HepG2 (cell line): ENCODE results near the gene PPP2R5B. TPM values are rescaled to one million over a fixed set of nuclear protein-coding genes. Genes with fewer than 3 reads are reported as not detected.

Experiments used
- ATF7-NPFF ChIP-seq: sonication (generic); formaldehyde crosslinking; IDR thresholded peaks from 2 replicates; pipeline ENCODE4 v1.8.1; 2023; ENCODE audit warnings: mild to moderate bottlenecking, low read depth, missing genetic modification reagents, moderate library complexity
- CREM ChIP-seq, 2 experiments: sonication (generic) in 1 of 2; formaldehyde crosslinking in 1 of 2; IDR thresholded peaks; 2 replicates each; pipeline versions ENCODE4 v1.4.0 to v1.6.1; 2016 to 2020; ENCODE audit warnings: antibody characterized with exemption in 1 of 2, mild to moderate bottlenecking in 1 of 2, missing genetic modification reagents in 1 of 2
- EHMT2 ChIP-seq: fragments of 200-600 bp; sonication (generic); IDR thresholded peaks from 2 replicates; pipeline ENCODE4 v1.7.0; 2017; ENCODE audit warnings: antibody characterized with exemption, low read depth, low read length, borderline replicate concordance
- FOXP1 ChIP-seq, 2 experiments: fragments of 450-650 bp in 1 of 2; IDR thresholded peaks; 2 replicates each; pipeline ENCODE4 v1.6.1; 2017 to 2018; ENCODE audit warnings: antibody characterized with exemption in 1 of 2
- GATA4 ChIP-seq: sonication (generic); IDR thresholded peaks from 2 replicates; pipeline ENCODE4 v1.6.1; 2016; ENCODE audit warnings: antibody characterized with exemption, low read depth, borderline replicate concordance
- NFRKB ChIP-seq: fragments of 450-650 bp; IDR thresholded peaks from 2 replicates; pipeline ENCODE4 v1.6.1; 2017
- PHF20 ChIP-seq: sonication (generic); formaldehyde crosslinking; IDR thresholded peaks from 2 replicates; pipeline ENCODE4 v1.5.0; 2020; ENCODE audit warnings: mild to moderate bottlenecking, missing genetic modification reagents
- ZFP62 ChIP-seq: sonication (generic); formaldehyde crosslinking; IDR thresholded peaks from 2 replicates; pipeline ENCODE4 v1.4.0; 2020; ENCODE audit warnings: missing genetic modification reagents
- ZFP82 ChIP-seq: sonication (generic); formaldehyde crosslinking; IDR thresholded peaks from 2 replicates; pipeline ENCODE4 v1.5.1; 2020; ENCODE audit warnings: mild to moderate bottlenecking, missing genetic modification reagents, borderline replicate concordance
- ZFY ChIP-seq: sonication (generic); formaldehyde crosslinking; IDR thresholded peaks from 2 replicates; pipeline ENCODE4 v1.4.0; 2020; ENCODE audit warnings: missing genetic modification reagents
- ZNF10 ChIP-seq: sonication (generic); formaldehyde crosslinking; IDR thresholded peaks from 2 replicates; pipeline ENCODE4 v1.4.0; 2020; ENCODE audit warnings: mild to moderate bottlenecking, low read depth, missing genetic modification reagents, borderline replicate concordance
- ZNF230 ChIP-seq: sonication (generic); formaldehyde crosslinking; IDR thresholded peaks from 2 replicates; pipeline ENCODE4 v1.4.0; 2020; ENCODE audit warnings: mild to moderate bottlenecking, missing genetic modification reagents
- ZNF652 ChIP-seq: IDR thresholded peaks from 2 replicates; pipeline ENCODE4 v1.6.1; 2016; ENCODE audit warnings: low read depth, borderline replicate concordance
- ZNF775 ChIP-seq: sonication (generic); formaldehyde crosslinking; IDR thresholded peaks from 2 replicates; pipeline ENCODE4 v1.4.0; 2020; ENCODE audit warnings: missing genetic modification reagents, mild to moderate bottlenecking, moderate library complexity, borderline replicate concordance
- polyA plus RNA-seq, 8 experiments: library from polyadenylated mRNA; depleted of rRNA in 3 of 8; stranded (reverse) in 7 of 8; unstranded in 1 of 8; fragments of >200 nt; fragmentation: Illumina TruSeq in 4 of 8; extraction: Trizol in 4 of 8; gene quantifications; 2 replicates each; pipeline versions ENCODE4 v1.2.1 to v1.2.3, GENCODE V29; 2011 to 2016; ENCODE audit warnings: low read depth in 4 of 8, missing spikeins in 1 of 8, mixed read lengths in 1 of 8; ENCODE audit not compliant: insufficient read depth in 1 of 8
- total RNA-seq, 5 experiments: library from RNA; depleted of rRNA; stranded (reverse); fragments of >200 nt; fragmentation: Illumina TruSeq; extraction: Trizol; gene quantifications; 2 replicates each; pipeline ENCODE4 v1.2.3, GENCODE V29; 2016; ENCODE audit warnings: low read depth in 1 of 5
- TF ChIP-seq, protein P1 (sequence below): IDR thresholded peaks from 2 replicates; pipeline ENCODE4 v1.6.1; 2016; ENCODE audit warnings: low read depth, missing genetic modification reagents, missing compliant biosample characterization
- TF ChIP-seq, protein P2 (sequence below): sonication (generic); formaldehyde crosslinking; IDR thresholded peaks from 2 replicates; pipeline ENCODE4 v1.5.0; 2020; ENCODE audit warnings: mild to moderate bottlenecking, missing genetic modification reagents
- TF ChIP-seq, protein P3 (sequence below): IDR thresholded peaks from 2 replicates; pipeline ENCODE4 v1.6.1; 2016; ENCODE audit warnings: mild to moderate bottlenecking
- TF ChIP-seq, protein P4 (sequence below): sonication (generic); formaldehyde crosslinking; IDR thresholded peaks from 2 replicates; pipeline ENCODE4 v1.8.0; 2022; ENCODE audit warnings: mild to moderate bottlenecking, missing genetic modification reagents, moderate library complexity
- TF ChIP-seq, protein P5 (sequence below): sonication (generic); formaldehyde crosslinking; IDR thresholded peaks from 2 replicates; pipeline ENCODE4 v1.4.0; 2020; ENCODE audit warnings: missing genetic modification reagents

PPP2R5B gene
- total and polyA plus RNA-seq, 2 of the 13 experiments (the other 11 are each of a cell fraction or from before 2014, with no cell fraction given), result 2.3 to 8.3 TPM

DNA sequence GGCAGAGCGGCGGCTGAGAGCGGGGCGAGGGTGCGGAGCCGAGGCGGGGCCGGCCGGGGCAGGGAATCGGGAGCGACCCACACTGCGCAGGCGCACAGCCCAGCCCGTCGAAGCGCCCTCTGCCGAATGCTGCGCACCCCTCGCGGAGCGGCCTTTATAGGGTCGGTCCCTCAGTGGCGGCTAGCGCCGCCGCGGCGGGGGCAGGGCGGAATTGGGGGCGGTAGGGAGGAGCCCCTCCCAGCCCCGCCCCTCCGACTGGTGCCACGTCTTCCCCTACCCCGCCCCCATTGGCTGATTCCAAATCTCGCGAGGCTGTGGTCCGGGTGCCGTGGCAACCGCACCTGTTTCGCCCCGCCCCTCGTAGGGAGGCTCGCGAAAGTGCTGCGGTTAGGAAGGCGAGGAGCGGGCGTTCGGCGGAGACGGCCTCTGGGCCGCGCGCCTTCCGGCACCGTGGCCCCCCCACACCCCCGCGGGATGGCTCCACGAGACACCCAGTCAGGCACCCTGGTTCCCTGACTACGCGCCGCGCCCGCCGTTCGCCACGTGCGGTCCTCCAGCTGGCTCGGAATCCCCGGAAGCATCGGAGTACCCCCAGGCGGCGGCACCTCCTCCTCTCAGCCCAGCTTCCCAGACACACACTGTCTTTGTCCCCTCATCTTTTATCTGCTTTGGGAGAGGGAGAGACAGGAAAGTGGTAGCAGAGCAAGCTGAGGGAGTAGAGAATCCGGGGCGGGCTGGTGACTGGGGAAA, 45.8 kb upstream of the PPP2R5B start, which contains the start of gene EHD1 (continued):
- TF ChIP-seq, protein P1, sequence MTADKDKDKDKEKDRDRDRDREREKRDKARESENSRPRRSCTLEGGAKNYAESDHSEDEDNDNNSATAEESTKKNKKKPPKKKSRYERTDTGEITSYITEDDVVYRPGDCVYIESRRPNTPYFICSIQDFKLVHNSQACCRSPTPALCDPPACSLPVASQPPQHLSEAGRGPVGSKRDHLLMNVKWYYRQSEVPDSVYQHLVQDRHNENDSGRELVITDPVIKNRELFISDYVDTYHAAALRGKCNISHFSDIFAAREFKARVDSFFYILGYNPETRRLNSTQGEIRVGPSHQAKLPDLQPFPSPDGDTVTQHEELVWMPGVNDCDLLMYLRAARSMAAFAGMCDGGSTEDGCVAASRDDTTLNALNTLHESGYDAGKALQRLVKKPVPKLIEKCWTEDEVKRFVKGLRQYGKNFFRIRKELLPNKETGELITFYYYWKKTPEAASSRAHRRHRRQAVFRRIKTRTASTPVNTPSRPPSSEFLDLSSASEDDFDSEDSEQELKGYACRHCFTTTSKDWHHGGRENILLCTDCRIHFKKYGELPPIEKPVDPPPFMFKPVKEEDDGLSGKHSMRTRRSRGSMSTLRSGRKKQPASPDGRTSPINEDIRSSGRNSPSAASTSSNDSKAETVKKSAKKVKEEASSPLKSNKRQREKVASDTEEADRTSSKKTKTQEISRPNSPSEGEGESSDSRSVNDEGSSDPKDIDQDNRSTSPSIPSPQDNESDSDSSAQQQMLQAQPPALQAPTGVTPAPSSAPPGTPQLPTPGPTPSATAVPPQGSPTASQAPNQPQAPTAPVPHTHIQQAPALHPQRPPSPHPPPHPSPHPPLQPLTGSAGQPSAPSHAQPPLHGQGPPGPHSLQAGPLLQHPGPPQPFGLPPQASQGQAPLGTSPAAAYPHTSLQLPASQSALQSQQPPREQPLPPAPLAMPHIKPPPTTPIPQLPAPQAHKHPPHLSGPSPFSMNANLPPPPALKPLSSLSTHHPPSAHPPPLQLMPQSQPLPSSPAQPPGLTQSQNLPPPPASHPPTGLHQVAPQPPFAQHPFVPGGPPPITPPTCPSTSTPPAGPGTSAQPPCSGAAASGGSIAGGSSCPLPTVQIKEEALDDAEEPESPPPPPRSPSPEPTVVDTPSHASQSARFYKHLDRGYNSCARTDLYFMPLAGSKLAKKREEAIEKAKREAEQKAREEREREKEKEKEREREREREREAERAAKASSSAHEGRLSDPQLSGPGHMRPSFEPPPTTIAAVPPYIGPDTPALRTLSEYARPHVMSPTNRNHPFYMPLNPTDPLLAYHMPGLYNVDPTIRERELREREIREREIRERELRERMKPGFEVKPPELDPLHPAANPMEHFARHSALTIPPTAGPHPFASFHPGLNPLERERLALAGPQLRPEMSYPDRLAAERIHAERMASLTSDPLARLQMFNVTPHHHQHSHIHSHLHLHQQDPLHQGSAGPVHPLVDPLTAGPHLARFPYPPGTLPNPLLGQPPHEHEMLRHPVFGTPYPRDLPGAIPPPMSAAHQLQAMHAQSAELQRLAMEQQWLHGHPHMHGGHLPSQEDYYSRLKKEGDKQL (CRISPR knock-in tag), result no peak
- TF ChIP-seq, protein P2, sequence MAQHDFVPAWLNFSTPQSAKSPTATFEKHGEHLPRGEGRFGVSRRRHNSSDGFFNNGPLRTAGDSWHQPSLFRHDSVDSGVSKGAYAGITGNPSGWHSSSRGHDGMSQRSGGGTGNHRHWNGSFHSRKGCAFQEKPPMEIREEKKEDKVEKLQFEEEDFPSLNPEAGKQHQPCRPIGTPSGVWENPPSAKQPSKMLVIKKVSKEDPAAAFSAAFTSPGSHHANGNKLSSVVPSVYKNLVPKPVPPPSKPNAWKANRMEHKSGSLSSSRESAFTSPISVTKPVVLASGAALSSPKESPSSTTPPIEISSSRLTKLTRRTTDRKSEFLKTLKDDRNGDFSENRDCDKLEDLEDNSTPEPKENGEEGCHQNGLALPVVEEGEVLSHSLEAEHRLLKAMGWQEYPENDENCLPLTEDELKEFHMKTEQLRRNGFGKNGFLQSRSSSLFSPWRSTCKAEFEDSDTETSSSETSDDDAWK (CRISPR knock-in tag), result no peak
- TF ChIP-seq, protein P3, sequence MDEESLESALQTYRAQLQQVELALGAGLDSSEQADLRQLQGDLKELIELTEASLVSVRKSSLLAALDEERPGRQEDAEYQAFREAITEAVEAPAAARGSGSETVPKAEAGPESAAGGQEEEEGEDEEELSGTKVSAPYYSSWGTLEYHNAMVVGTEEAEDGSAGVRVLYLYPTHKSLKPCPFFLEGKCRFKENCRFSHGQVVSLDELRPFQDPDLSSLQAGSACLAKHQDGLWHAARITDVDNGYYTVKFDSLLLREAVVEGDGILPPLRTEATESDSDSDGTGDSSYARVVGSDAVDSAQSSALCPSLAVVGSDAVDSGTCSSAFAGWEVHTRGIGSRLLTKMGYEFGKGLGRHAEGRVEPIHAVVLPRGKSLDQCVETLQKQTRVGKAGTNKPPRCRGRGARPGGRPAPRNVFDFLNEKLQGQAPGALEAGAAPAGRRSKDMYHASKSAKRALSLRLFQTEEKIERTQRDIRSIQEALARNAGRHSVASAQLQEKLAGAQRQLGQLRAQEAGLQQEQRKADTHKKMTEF (CRISPR knock-in tag), result peak; percentile 94
- no peak for TF ChIP-seq NFRKB
- peak; percentile 56; the same call in 1 of the 2 replicates for TF ChIP-seq ZNF230
- peak; percentile 26; the same call in 1 of the 2 replicates for TF ChIP-seq GATA4
- TF ChIP-seq ATF7-NPFF, result peak; percentile 22; the same call in 1 of the 2 replicates
- no peak for TF ChIP-seq ZFP62 (CRISPR knock-in tag)
- no peak for TF ChIP-seq EHMT2
- TF ChIP-seq ZNF775, result no peak
- TF ChIP-seq ZFP82 (CRISPR knock-in tag), result no peak
- TF ChIP-seq, protein P4, sequence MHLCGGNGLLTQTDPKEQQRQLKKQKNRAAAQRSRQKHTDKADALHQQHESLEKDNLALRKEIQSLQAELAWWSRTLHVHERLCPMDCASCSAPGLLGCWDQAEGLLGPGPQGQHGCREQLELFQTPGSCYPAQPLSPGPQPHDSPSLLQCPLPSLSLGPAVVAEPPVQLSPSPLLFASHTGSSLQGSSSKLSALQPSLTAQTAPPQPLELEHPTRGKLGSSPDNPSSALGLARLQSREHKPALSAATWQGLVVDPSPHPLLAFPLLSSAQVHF (CRISPR knock-in tag), result no peak
- no peak for TF ChIP-seq ZNF652 (CRISPR knock-in tag)
- TF ChIP-seq FOXP1 (IDR thresholded peaks at IDR 0.05), result no peak
- TF ChIP-seq FOXP1 (CRISPR knock-in tag; IDR thresholded peaks at IDR 0.05), result no peak
- peak; percentile 45; the same call in 1 of the 2 replicates for TF ChIP-seq PHF20 (CRISPR knock-in tag)
- TF ChIP-seq, protein P5, sequence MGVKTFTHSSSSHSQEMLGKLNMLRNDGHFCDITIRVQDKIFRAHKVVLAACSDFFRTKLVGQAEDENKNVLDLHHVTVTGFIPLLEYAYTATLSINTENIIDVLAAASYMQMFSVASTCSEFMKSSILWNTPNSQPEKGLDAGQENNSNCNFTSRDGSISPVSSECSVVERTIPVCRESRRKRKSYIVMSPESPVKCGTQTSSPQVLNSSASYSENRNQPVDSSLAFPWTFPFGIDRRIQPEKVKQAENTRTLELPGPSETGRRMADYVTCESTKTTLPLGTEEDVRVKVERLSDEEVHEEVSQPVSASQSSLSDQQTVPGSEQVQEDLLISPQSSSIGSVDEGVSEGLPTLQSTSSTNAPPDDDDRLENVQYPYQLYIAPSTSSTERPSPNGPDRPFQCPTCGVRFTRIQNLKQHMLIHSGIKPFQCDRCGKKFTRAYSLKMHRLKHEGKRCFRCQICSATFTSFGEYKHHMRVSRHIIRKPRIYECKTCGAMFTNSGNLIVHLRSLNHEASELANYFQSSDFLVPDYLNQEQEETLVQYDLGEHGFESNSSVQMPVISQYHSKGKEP (CRISPR knock-in tag), result no peak
- peak; percentile 86 for TF ChIP-seq ZFY (CRISPR knock-in tag)
- no peak for TF ChIP-seq ZNF10 (CRISPR knock-in tag)
- no peak for TF ChIP-seq CREM (IDR thresholded peaks at IDR 0.05)
- no peak for TF ChIP-seq CREM (CRISPR knock-in tag; IDR thresholded peaks at IDR 0.05)
